OCI-LY7 (cell line): ENCODE data around the gene ENOX2. TPM values are rescaled to one million over a fixed set of nuclear protein-coding genes. Genes with fewer than 3 reads are reported as not detected.

Experiments
- BruUV-seq: library from RNA; stranded (reverse); fragments of 400-500 nt; replicated peaks from 2 replicates; lab custom pipeline; 2021; lab: Mats Ljungman, UMichigan
- CTCF ChIA-PET: fragments of 300-600 bp; sonication (Branson Sonifier 250); formaldehyde crosslinking; loops from one replicate; lab custom pipeline; 2022; ENCODE audit warnings: antibody characterized with exemption; ENCODE audit not compliant: unreplicated experiment; lab: Charles Lee
- POLR2A ChIA-PET: fragments of 300-600 bp; sonication (Branson Sonifier 250); formaldehyde crosslinking; loops from one replicate; lab custom pipeline; 2022; ENCODE audit warnings: antibody characterized with exemption; lab: Charles Lee
- DNase-seq: peaks from one replicate; pipeline ENCODE4 v3.0.0-alpha.2; 2015; ENCODE audit warnings: low spot score
- H2AFZ ChIP-seq: fragments of 200-600 bp; sonication (generic), shearing (Covaris generic); 2 replicates; pipeline ENCODE4 v1.6.1; 2014; ENCODE audit warnings: mild to moderate bottlenecking, antibody characterized with exemption, low read length, moderate library complexity
- H3K27ac ChIP-seq: fragments of 200-600 bp; sonication (generic); 2 replicates; pipeline ENCODE4 v1.5.1; 2014; ENCODE audit warnings: mixed run types, low read depth, mild to moderate bottlenecking, moderate library complexity, low read length, inconsistent platforms; ENCODE audit not compliant: poor library complexity, severe bottlenecking
- H3K36me3 ChIP-seq: fragments of 200-600 bp; sonication (generic); 2 replicates; pipeline ENCODE4 v1.6.1; 2014; ENCODE audit warnings: mild to moderate bottlenecking, antibody characterized with exemption, low read length, moderate library complexity, mixed read lengths; ENCODE audit not compliant: insufficient read depth
- H3K4me1 ChIP-seq: fragments of 200-600 bp; sonication (generic); 2 replicates; pipeline ENCODE4 v1.5.1; 2014; ENCODE audit warnings: mild to moderate bottlenecking, low read length; ENCODE audit not compliant: insufficient read depth, poor library complexity, severe bottlenecking
- H3K4me2 ChIP-seq: fragments of 200-600 bp; sonication (generic); 2 replicates; pipeline ENCODE4 v1.6.1; 2014; ENCODE audit warnings: mild to moderate bottlenecking, low read length
- H3K4me3 ChIP-seq: fragments of 200-600 bp; sonication (generic); 2 replicates; pipeline ENCODE4 v1.5.1; 2014; ENCODE audit warnings: mild to moderate bottlenecking, low read depth, low read length; ENCODE audit not compliant: poor library complexity, severe bottlenecking
- H3K79me2 ChIP-seq: fragments of 200-600 bp; sonication (generic); 2 replicates; pipeline ENCODE4 v1.6.1; 2016; ENCODE audit warnings: low read depth, mild to moderate bottlenecking, low read length, moderate library complexity, mixed read lengths; ENCODE audit not compliant: insufficient read depth
- H3K9me2 ChIP-seq: fragments of 200-600 bp; sonication (generic); 2 replicates; pipeline ENCODE4 v1.6.1; 2016; ENCODE audit warnings: mild to moderate bottlenecking, low read length, mixed read lengths; ENCODE audit not compliant: insufficient read depth
- H3K9me3 ChIP-seq: fragments of 200-600 bp; sonication (generic); 2 replicates; pipeline ENCODE4 v1.6.1; 2014; ENCODE audit warnings: mild to moderate bottlenecking, mixed run types, low read length, mixed read lengths
- H4K20me1 ChIP-seq: fragments of 200-600 bp; sonication (generic); 2 replicates; pipeline ENCODE4 v1.6.1; 2014; ENCODE audit warnings: mild to moderate bottlenecking, antibody characterized with exemption, low read length, moderate library complexity, mixed read lengths; ENCODE audit not compliant: insufficient read depth
- CTCF ChIP-seq: fragments of 200-600 bp; sonication (generic); conservative IDR thresholded peaks from 2 replicates; pipeline ENCODE4 v1.5.1; 2014; ENCODE audit warnings: mild to moderate bottlenecking, antibody characterized with exemption, low read length, moderate library complexity, mixed read lengths
- EZH2phosphoT487 ChIP-seq: fragments of 200-600 bp; sonication (generic); IDR thresholded peaks from 2 replicates; pipeline ENCODE4 v1.6.1; 2018; ENCODE audit warnings: low read depth, borderline replicate concordance, mild to moderate bottlenecking, mixed run types, antibody characterized with exemption, low read length, moderate library complexity, mixed read lengths
- intact Hi-C: fragments of 100-400 bp; cut with micrococcal nuclease; formaldehyde crosslinking; loops from one replicate; pipeline ENCODE4 v1.10.0; 2022; ENCODE audit not compliant: unreplicated experiment
- total RNA-seq, 2 experiments: library from RNA; depleted of rRNA in 1 of 2; stranded (reverse); fragments of >200 nt in 1 of 2; shearing (Covaris generic) in 1 of 2; gene quantifications; 2 replicates each; pipeline ENCODE4 v1.2.3, GENCODE V29; 2014 to 2022

Gene ENOX2
- total RNA-seq, 2 experiments from 2014 or later: 5.0 to 11.9 TPM

GRCh38 chrX:130874751-130875150 lies 28.3 kb downstream of the ENOX2 start:
- TF ChIP-seq EZH2phosphoT487 (no peak), CTCF (no peak)
- ChIA-PET CTCF (no interaction called here), POLR2A (no interaction called here)
- Histone ChIP-seq H3K4me2 (no peak overlapping the region), H3K27ac (no peak overlapping the region), H3K9me3 (no peaks in the 10 kb centered on the region), H4K20me1 (no peaks in the 10 kb centered on the region), H3K79me2 (no peaks in the 10 kb centered on the region), H2AFZ (no peak overlapping the region), H3K36me3 (no peaks in the 10 kb centered on the region), H3K4me1 (no peaks in the 10 kb centered on the region), H3K9me2 (no peaks in the 10 kb centered on the region), H3K4me3 (no peak overlapping the region)
- intact Hi-C loops: no loop called here
- BruUV-seq: no TSS peak
- no peak for DNase-seq

GRCh38 chrX:130869239-130869638 lies 33.8 kb downstream of the ENOX2 start:
- TF ChIP-seq CTCF: no peak
- TF ChIP-seq EZH2phosphoT487: no peak
- H3K27ac ChIP-seq: no peak overlapping the region
- H3K9me2 ChIP-seq: no peaks in the 10 kb centered on the region
- ChIA-PET CTCF (no interaction called here), POLR2A (no interaction called here)
- DNase-seq: no peak
- no TSS peak for BruUV-seq
- H3K79me2 ChIP-seq: no peaks in the 10 kb centered on the region
- H2AFZ ChIP-seq: no peak overlapping the region
- no peaks in the 10 kb centered on the region for H4K20me1 ChIP-seq
- intact Hi-C loops: no loop called here
- no peaks in the 10 kb centered on the region for H3K36me3 ChIP-seq
- no peaks in the 10 kb centered on the region for H3K9me3 ChIP-seq
- no peaks in the 10 kb centered on the region for H3K4me1 ChIP-seq
- H3K4me2 ChIP-seq: no peak overlapping the region
- H3K4me3 ChIP-seq: no peak overlapping the region

- Histone ChIP-seq H3K4me3 (no peak overlapping the region), H3K79me2 (no peaks in the 10 kb centered on the region), H2AFZ (no peak overlapping the region), H3K9me3 (no peaks in the 10 kb centered on the region), H3K36me3 (no peaks in the 10 kb centered on the region), H3K4me2 (no peak overlapping the region), H4K20me1 (no peaks in the 10 kb centered on the region), H3K4me1 (no peaks in the 10 kb centered on the region), H3K27ac (no peak overlapping the region), H3K9me2 (no peaks in the 10 kb centered on the region)
- BruUV-seq: no TSS peak
- intact Hi-C loops: no loop called here
- ChIA-PET POLR2A (no interaction called here), CTCF (no interaction called here)
- TF ChIP-seq CTCF (no peak), EZH2phosphoT487 (no peak)
- no peak for DNase-seq
Observed at GRCh38 chrX:130861462-130861861, 41.5 kb downstream of the ENOX2 start.
